HG03280 (cell line): ENCODE measurements around the gene TEDC2.
"Not testable (repeated sequence)": the region's sequence is repeated elsewhere in the genome, so short reads cannot be mapped to it uniquely, and the experiment has no call there.

ENCODE experiments used
- ATAC-seq: cut with Tn5 transposase; IDR thresholded peaks from one replicate; pipeline ENCODE4 v1.9.1; 2021; ENCODE audit warnings: mild to moderate bottlenecking, moderate library complexity; ENCODE audit not compliant: unreplicated experiment

TEDC2 gene

GRCh38 chr16:2459647-2460390, at the start of gene TEDC2:
Gene TEDC2, plus strand, starts transcription at chr16:2460109. Its CDS starts 36 bp downstream, at chr16:2460145.
- ATAC-seq = peak; percentile 93

GRCh38 chr16:2415085-2415484, 44.8 kb upstream of the TEDC2 start:
- no peak for ATAC-seq

DNA sequence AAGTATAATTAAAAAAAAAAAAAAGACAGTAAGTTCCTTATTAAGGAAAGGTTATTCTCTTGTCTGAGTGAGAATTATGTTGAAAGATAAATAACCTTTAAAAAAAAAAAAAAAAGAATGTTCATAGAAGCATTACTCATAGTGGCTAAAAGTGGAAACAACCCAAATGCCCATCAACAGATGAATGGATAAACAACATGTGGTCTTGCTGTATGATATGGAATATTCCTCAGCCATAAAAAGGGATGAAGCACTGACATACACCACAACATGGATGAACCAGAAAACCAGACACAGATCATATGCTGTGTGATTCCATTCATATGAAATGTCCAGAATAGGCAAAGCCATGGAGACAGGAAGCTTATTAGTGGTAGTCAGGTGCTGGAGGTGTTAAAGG, 39.9 kb upstream of the TEDC2 start:
- no peak for ATAC-seq

GRCh38 chr16:2422123-2422867, 37.6 kb upstream of the TEDC2 start:
- ATAC-seq = no peak

DNA sequence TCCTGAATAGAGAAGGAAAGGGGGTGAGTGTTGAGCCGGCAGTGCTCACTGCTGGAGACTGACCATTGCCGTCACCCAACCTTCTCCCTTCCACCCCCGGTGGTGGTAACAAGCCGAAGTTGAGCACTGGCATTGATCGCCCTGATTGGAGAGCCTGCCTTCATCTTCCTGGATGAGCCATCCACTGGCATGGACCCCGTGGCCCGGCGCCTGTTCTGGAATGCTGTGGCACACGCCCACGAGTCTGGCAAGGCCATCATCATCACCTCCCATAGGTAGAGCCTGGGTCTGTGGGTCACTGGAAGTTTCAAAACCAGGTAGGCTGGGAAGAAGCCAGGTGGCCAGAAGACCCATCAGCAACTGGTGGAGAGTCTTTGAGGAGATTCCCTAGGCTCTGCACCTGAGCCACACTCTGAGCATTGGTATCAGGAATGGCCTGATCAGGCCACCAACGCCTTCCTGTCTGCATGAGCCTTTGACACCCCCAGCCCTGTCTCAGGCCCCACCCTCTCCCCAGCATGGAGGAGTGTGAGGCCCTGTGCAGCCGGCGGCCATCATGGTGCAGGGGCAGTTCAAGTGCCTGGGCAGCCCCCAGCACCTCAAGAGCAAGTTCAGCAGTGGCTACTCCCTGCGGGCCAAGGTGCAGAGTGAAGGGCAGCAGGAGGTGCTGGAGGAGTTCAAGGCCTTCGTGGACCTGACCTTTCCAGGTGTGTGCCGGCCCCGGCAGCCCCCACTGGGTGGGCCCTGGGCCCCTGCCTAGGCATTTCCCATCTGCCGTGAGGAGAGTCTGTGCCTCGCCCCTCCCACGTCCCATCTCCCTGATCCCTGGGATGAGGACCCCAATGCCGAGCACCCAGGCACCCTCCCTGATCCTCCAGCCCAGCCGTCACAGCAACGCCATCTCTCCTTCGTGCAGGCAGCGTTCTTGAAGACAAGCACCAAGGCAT, 35.6 kb upstream of the TEDC2 start:
- ATAC-seq = no peak

- ATAC-seq = no peak
Measured at GRCh38 chr16:2425008-2425518, 34.8 kb upstream of the TEDC2 start.

- no peak for ATAC-seq
Measured at GRCh38 chr16:2425825-2426430, 34.0 kb upstream of the TEDC2 start.

- ATAC-seq = no peak
Measured at GRCh38 chr16:2426941-2427361, 33.0 kb upstream of the TEDC2 start.

DNA sequence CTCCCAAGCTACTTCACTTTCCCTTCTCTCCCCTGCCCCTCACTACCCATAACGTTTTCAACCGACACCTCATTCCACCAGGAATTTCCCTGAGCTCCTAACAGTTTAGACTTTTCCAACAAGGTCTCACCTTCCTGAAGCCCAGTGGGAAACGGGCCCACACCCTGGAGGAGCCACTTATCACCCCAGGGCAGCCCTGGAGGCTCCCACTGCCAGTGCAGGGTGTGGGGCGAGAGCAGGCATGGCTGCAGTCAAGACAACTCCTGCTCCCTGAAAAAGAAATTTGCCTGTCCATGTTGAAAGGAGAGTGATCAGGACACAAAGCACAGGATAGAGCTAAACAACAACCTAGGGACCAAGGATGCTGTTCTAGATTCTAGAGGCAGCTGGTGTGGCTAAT, 32.4 kb upstream of the TEDC2 start:
- ATAC-seq = no peak

DNA sequence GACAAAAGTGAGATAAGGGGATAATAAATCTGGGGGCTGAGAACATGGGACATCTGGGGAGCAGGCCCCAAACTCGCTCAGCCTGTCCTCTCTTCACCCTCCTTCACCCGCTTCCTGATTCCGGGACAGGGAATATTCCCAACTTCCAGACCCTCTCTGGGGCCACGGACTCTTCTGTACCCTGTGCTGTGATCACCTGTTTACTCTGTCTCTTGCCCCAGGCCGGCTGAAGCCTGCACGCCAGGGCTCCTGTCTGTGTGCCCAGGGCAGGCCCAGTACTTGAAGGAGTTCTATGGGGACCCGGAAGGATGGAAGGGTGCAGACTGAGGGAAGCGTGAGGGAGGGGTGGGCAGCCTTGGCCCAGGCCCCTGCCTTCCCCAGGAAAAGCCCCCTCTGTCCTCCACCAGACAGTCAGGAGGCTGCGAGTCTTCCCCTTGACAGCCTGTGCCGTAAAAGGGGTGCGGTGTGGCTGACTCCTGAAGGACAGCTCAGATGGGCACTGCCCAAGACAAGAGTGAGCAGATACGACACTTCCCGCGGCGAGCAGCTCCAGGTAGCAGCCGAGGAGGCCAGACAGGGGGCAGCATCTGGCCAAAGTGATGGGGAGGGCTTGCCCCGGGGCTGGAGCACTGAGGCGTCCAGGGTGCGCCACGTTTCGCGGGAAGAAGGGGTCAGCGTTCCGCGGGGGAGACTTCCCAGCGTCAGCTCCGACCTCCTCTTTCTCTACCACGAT, 31.7 kb upstream of the TEDC2 start:
- no peak for ATAC-seq

GRCh38 chr16:2428784-2429033, 31.2 kb upstream of the TEDC2 start:
- ATAC-seq = no peak

GRCh38 chr16:2429034-2429770, 30.7 kb upstream of the TEDC2 start, which contains the start of gene CCNF:
Gene CCNF, plus strand, starts transcription at chr16:2429447. Its CDS starts 35 bp downstream, at chr16:2429482.
- peak; percentile 91 for ATAC-seq

DNA sequence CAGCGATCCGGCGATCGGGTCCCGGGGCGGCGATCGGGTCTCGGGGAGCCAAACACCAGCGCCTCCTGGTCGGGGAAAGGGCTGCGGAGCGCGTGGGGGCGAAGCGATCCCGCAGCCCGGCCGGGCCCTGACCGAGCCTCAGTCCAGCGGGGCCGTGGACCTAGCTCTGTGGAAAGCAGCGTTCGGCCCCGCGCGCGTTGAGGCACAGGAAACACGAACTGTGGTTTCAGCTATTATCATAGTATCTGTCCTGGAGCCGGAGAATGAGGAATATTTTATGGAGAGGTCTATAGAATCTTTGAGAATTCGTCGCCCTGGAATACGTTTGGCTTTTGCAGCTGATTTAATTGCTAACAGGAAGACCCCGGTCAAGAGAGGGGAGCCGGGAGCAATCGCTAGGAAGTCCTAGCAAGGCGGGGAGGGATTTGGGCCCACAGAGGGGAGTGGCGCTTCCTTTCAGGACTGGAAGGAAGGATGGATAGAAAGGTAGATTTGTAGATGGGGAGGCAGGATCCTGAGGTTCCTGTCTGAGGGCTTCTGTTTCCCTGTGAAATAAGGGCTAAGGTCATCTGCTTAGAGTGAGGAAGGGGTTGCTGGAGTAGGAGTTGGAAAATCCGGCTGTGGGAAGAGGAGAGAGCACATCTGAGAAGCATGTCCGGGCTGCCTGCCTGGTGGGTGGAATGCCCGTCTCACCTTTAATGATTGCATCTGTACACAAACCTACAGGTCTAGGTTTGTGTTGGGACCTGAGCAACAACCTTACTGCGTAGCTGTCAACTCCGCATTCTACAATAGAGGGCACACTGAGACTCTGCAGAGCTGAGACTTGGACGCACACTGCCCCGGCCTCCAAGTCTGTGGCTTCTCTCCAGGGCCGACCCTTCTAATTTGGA, 29.9 kb upstream of the TEDC2 start:
- ATAC-seq = peak; percentile 2

DNA sequence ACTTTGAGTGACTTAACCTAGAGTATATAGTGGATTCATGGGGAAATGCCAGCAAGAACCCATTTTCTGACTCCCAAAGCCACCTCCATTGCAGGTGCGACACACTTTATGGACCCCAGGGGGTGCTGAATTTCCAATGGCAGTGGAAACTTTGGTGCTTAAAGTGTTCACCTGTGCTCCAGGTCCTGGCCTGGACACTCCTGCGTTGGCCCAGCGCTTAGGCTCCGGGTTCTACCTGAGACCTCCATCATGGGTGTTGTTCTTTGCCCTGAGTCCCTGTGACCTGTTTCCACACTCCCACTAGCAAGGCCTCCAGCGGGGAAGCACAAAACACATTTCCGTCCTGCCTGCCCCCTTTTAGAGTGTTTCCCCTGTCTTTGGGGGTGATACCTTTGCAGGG, 27.6 kb upstream of the TEDC2 start:
- no peak for ATAC-seq

- no peak for ATAC-seq
Measured at GRCh38 chr16:2432801-2433505, 27.0 kb upstream of the TEDC2 start.

- not testable (repeated sequence) for ATAC-seq
Measured at GRCh38 chr16:2435236-2435635, 24.7 kb upstream of the TEDC2 start.

DNA sequence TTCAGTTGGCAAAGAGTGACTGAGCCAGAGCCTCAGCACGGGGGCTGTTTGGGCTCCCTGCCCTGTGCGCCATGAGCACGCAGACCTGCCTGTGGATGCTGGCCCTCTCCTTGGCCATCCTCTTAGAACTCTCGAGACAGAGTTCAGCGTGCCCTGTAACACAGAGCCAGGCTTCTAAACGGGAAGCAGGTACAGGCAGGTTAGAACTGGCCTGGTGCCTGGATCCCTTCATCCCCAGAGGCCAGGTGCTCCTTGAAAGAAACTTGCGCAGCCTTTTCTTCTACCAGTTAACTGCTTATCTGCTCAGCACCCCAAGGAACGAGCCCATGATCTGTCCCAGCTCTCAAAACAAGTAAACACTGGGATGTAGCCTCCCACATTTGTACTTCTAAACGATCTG, 23.8 kb upstream of the TEDC2 start:
- ATAC-seq = no peak
